ENCODE results near the gene STAT6.

GRCh38 chr12:57143454-57143853 is 32.3 kb upstream of the STAT6 start:
- TF ChIP-seq CTCF (IDR thresholded peaks at IDR 0.05), result no peak
- TF ChIP-seq POLR2A (IDR thresholded peaks at IDR 0.05), result no peak
